ENCODE data around the gene CNTNAP2.

DNA sequence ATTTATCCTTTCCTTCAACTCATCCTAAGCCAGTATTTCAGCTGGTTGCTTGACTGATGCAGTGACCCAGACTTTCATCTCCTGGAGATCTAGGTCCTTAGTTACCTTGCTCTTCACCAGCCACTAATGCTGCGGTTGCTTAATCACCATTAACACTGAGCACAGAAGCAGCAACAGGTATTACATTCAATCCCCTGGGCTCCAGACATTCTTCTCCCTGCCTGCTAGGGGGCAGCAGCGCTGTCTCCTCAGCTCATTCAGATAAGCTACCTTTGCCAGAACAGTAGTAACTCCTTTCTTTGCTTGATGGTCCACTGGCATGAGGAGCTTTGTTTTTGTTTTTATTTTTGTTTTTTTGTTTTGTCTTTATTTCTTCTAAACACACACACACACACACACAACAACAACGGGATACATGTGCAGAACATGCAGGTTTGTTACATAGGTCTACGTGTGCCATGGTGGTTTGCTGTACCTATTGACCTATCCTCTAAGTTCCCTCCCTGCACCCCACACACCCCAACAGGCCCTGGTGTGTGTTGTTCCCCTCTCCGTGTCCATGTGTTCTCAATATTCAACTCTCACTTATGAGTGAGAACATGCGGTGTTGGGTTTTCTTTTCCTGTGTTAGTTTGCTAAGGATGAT is 1430.8 kb downstream of the CNTNAP2 start:
- TF ChIP-seq TAF1 (IDR thresholded peaks at IDR 0.05; ENCODE audit: low read depth, low read length) (no peak), POLR2A (IDR thresholded peaks at IDR 0.05; ENCODE audit: low read depth, low read length) (no peak), SPI1 (IDR thresholded peaks at IDR 0.05; ENCODE audit: low read depth, low read length) (no peak)
